PFSK-1 (cell line): ENCODE results near the gene CFAP20DC.

Experiments
- POLR2AphosphoS5 ChIP-seq: IDR thresholded peaks from 2 replicates; pipeline ENCODE4 v1.6.1; 2012; ENCODE audit warnings: low read depth, mild to moderate bottlenecking, control low read depth, low read length, moderate library complexity
- TF ChIP-seq, protein P1 (sequence below), 2 experiments: IDR thresholded peaks; 2 replicates each; pipeline versions ENCODE4 v1.6.1 to v1.8.0; 2011 to 2012; ENCODE audit warnings: low read depth in 2 of 2, low read length in 2 of 2, control low read depth in 1 of 2, inconsistent platforms in 1 of 2, mild to moderate bottlenecking in 1 of 2, moderate library complexity in 1 of 2; ENCODE audit not compliant: insufficient read depth in 1 of 2

DNA sequence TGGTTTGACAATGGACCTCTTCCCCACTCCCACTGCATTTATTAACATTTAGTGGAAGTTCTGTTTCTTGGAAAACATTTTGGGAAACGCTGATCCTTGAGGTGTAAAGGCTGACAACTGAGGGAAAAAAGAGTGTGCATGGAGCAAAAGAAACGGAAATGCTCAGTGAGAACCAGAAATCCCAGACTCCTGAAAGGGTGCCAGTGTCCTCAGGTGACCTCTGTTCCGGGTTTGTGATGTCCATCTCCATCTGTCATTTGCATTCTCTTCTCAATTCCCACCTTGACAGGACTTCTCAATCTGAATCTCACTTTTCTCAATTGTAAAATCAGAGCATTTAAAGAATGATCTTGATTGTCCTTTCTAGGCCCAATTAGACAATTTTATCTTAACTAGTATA, 312.2 kb downstream of the CFAP20DC start:
- TF ChIP-seq, protein P1, sequence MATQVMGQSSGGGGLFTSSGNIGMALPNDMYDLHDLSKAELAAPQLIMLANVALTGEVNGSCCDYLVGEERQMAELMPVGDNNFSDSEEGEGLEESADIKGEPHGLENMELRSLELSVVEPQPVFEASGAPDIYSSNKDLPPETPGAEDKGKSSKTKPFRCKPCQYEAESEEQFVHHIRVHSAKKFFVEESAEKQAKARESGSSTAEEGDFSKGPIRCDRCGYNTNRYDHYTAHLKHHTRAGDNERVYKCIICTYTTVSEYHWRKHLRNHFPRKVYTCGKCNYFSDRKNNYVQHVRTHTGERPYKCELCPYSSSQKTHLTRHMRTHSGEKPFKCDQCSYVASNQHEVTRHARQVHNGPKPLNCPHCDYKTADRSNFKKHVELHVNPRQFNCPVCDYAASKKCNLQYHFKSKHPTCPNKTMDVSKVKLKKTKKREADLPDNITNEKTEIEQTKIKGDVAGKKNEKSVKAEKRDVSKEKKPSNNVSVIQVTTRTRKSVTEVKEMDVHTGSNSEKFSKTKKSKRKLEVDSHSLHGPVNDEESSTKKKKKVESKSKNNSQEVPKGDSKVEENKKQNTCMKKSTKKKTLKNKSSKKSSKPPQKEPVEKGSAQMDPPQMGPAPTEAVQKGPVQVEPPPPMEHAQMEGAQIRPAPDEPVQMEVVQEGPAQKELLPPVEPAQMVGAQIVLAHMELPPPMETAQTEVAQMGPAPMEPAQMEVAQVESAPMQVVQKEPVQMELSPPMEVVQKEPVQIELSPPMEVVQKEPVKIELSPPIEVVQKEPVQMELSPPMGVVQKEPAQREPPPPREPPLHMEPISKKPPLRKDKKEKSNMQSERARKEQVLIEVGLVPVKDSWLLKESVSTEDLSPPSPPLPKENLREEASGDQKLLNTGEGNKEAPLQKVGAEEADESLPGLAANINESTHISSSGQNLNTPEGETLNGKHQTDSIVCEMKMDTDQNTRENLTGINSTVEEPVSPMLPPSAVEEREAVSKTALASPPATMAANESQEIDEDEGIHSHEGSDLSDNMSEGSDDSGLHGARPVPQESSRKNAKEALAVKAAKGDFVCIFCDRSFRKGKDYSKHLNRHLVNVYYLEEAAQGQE (IDR thresholded peaks at IDR 0.05; ENCODE audit: insufficient read depth in 1 of 2, low read depth in 2 of 2, low read length in 2 of 2), result no peak
- no peak for TF ChIP-seq POLR2AphosphoS5
